ENCODE results near the gene PRDM10.

Gene PRDM10

GRCh38 chr11:129932381-129933067, 70.1 kb downstream of the PRDM10 start:
- Histone ChIP-seq H3K4me1 (ENCODE audit: control insufficient read depth, insufficient read depth, low read length) (peaks cover 22% of the 10 kb centered on the region), H3K9me3 (ENCODE audit: control insufficient read depth, insufficient read depth, low read depth, low read length) (no peaks in the 10 kb centered on the region), H3K27me3 (ENCODE audit: control insufficient read depth, insufficient read depth, low read length) (no peaks in the 10 kb centered on the region), H3K36me3 (ENCODE audit: control insufficient read depth, insufficient read depth, low read length) (peaks cover 34% of the 10 kb centered on the region), H3K27ac (ENCODE audit: low read depth, low read length) (0 out of 2 replicates have a peak overlapping the region, but pooled peaks have one; percentile 7), H3K4me3 (ENCODE audit: low read depth, low read length) (no peak overlapping the region), H3K9ac (ENCODE audit: low read length) (no peak overlapping the region)

- Histone ChIP-seq H3K27me3 (ENCODE audit: control insufficient read depth, insufficient read depth, low read length) (no peaks in the 10 kb centered on the region), H3K36me3 (ENCODE audit: control insufficient read depth, insufficient read depth, low read length) (peaks cover 34% of the 10 kb centered on the region), H3K9me3 (ENCODE audit: control insufficient read depth, insufficient read depth, low read depth, low read length) (no peaks in the 10 kb centered on the region), H3K9ac (ENCODE audit: low read length) (no peak overlapping the region), H3K4me3 (ENCODE audit: low read depth, low read length) (no peak overlapping the region), H3K27ac (ENCODE audit: low read depth, low read length) (no peak overlapping the region), H3K4me1 (ENCODE audit: control insufficient read depth, insufficient read depth, low read length) (peaks cover 11% of the 10 kb centered on the region)
Measured at GRCh38 chr11:129930743-129931142, 71.9 kb downstream of the PRDM10 start.

- peaks cover 7% of the 10 kb centered on the region for H3K4me1 ChIP-seq (ENCODE audit: control insufficient read depth, insufficient read depth, low read length)
- H3K9me3 ChIP-seq (ENCODE audit: control insufficient read depth, insufficient read depth, low read depth, low read length) = no peaks in the 10 kb centered on the region
- H3K36me3 ChIP-seq (ENCODE audit: control insufficient read depth, insufficient read depth, low read length) = peaks cover 34% of the 10 kb centered on the region
- H3K27ac ChIP-seq (ENCODE audit: low read depth, low read length) = no peak overlapping the region
- no peaks in the 10 kb centered on the region for H3K27me3 ChIP-seq (ENCODE audit: control insufficient read depth, insufficient read depth, low read length)
- no peak overlapping the region for H3K9ac ChIP-seq (ENCODE audit: low read length)
- H3K4me3 ChIP-seq (ENCODE audit: low read depth, low read length) = no peak overlapping the region
Measured at GRCh38 chr11:129930296-129930695, 72.3 kb downstream of the PRDM10 start.

GRCh38 chr11:129929721-129930120, 72.9 kb downstream of the PRDM10 start:
- Histone ChIP-seq H3K9me3 (ENCODE audit: control insufficient read depth, insufficient read depth, low read depth, low read length) (no peaks in the 10 kb centered on the region), H3K27ac (ENCODE audit: low read depth, low read length) (no peak overlapping the region), H3K4me1 (ENCODE audit: control insufficient read depth, insufficient read depth, low read length) (peaks cover 3% of the 10 kb centered on the region; the same call in 1 of the 2 replicates), H3K9ac (ENCODE audit: low read length) (no peak overlapping the region), H3K36me3 (ENCODE audit: control insufficient read depth, insufficient read depth, low read length) (peaks cover 38% of the 10 kb centered on the region), H3K27me3 (ENCODE audit: control insufficient read depth, insufficient read depth, low read length) (no peaks in the 10 kb centered on the region), H3K4me3 (ENCODE audit: low read depth, low read length) (no peak overlapping the region)

- Histone ChIP-seq H3K4me3 (ENCODE audit: low read depth, low read length) (no peak overlapping the region), H3K36me3 (ENCODE audit: control insufficient read depth, insufficient read depth, low read length) (peaks cover 43% of the 10 kb centered on the region), H3K27me3 (ENCODE audit: control insufficient read depth, insufficient read depth, low read length) (no peaks in the 10 kb centered on the region), H3K4me1 (ENCODE audit: control insufficient read depth, insufficient read depth, low read length) (peaks cover 3% of the 10 kb centered on the region; the same call in 1 of the 2 replicates), H3K9ac (ENCODE audit: low read length) (no peak overlapping the region), H3K9me3 (ENCODE audit: control insufficient read depth, insufficient read depth, low read depth, low read length) (no peaks in the 10 kb centered on the region), H3K27ac (ENCODE audit: low read depth, low read length) (no peak overlapping the region)
Measured at GRCh38 chr11:129928923-129929692, 73.5 kb downstream of the PRDM10 start.

GRCh38 chr11:129922674-129923073, 80.0 kb downstream of the PRDM10 start:
- no peaks in the 10 kb centered on the region for H3K27me3 ChIP-seq (ENCODE audit: control insufficient read depth, insufficient read depth, low read length)
- H3K9ac ChIP-seq (ENCODE audit: low read length) = no peak overlapping the region
- peaks cover 38% of the 10 kb centered on the region for H3K36me3 ChIP-seq (ENCODE audit: control insufficient read depth, insufficient read depth, low read length)
- peaks cover 3% of the 10 kb centered on the region; the same call in 1 of the 2 replicates for H3K4me1 ChIP-seq (ENCODE audit: control insufficient read depth, insufficient read depth, low read length)
- no peak overlapping the region for H3K27ac ChIP-seq (ENCODE audit: low read depth, low read length)
- no peak overlapping the region for H3K4me3 ChIP-seq (ENCODE audit: low read depth, low read length)
- H3K9me3 ChIP-seq (ENCODE audit: control insufficient read depth, insufficient read depth, low read depth, low read length) = no peaks in the 10 kb centered on the region

- Histone ChIP-seq H3K27ac (ENCODE audit: low read depth, low read length) (no peak overlapping the region), H3K4me1 (ENCODE audit: control insufficient read depth, insufficient read depth, low read length) (no peaks in the 10 kb centered on the region), H3K36me3 (ENCODE audit: control insufficient read depth, insufficient read depth, low read length) (peaks cover 61% of the 10 kb centered on the region), H3K9me3 (ENCODE audit: control insufficient read depth, insufficient read depth, low read depth, low read length) (no peaks in the 10 kb centered on the region), H3K9ac (ENCODE audit: low read length) (no peak overlapping the region), H3K4me3 (ENCODE audit: low read depth, low read length) (no peak overlapping the region), H3K27me3 (ENCODE audit: control insufficient read depth, insufficient read depth, low read length) (no peaks in the 10 kb centered on the region)
Measured at GRCh38 chr11:129918361-129918760, 84.3 kb downstream of the PRDM10 start.

- Histone ChIP-seq H3K4me1 (ENCODE audit: control insufficient read depth, insufficient read depth, low read length) (no peaks in the 10 kb centered on the region), H3K36me3 (ENCODE audit: control insufficient read depth, insufficient read depth, low read length) (peaks cover 54% of the 10 kb centered on the region), H3K27me3 (ENCODE audit: control insufficient read depth, insufficient read depth, low read length) (no peaks in the 10 kb centered on the region), H3K27ac (ENCODE audit: low read depth, low read length) (no peak overlapping the region), H3K4me3 (ENCODE audit: low read depth, low read length) (no peak overlapping the region), H3K9me3 (ENCODE audit: control insufficient read depth, insufficient read depth, low read depth, low read length) (no peaks in the 10 kb centered on the region), H3K9ac (ENCODE audit: low read length) (no peak overlapping the region)
Measured at GRCh38 chr11:129917231-129917630, 85.4 kb downstream of the PRDM10 start.

- no peak overlapping the region for H3K9ac ChIP-seq (ENCODE audit: low read length)
- H3K4me3 ChIP-seq (ENCODE audit: low read depth, low read length) = no peak overlapping the region
- H3K36me3 ChIP-seq (ENCODE audit: control insufficient read depth, insufficient read depth, low read length) = peaks cover 58% of the 10 kb centered on the region
Measured at GRCh38 chr11:129911298-129911697, 91.3 kb downstream of the PRDM10 start.

GRCh38 chr11:129910360-129910759, 92.3 kb downstream of the PRDM10 start:
- no peaks in the 10 kb centered on the region for H3K9me3 ChIP-seq (ENCODE audit: control insufficient read depth, insufficient read depth, low read depth, low read length)
- no peak overlapping the region for H3K9ac ChIP-seq (ENCODE audit: low read length)
- H3K27ac ChIP-seq (ENCODE audit: low read depth, low read length) = no peak overlapping the region
- no peak overlapping the region for H3K4me3 ChIP-seq (ENCODE audit: low read depth, low read length)
- H3K27me3 ChIP-seq (ENCODE audit: control insufficient read depth, insufficient read depth, low read length) = no peaks in the 10 kb centered on the region
- 0 out of 2 replicates have a peak, but pooled peaks cover 5% of the 10 kb centered on the region for H3K4me1 ChIP-seq (ENCODE audit: control insufficient read depth, insufficient read depth, low read length)
- peaks cover 62% of the 10 kb centered on the region for H3K36me3 ChIP-seq (ENCODE audit: control insufficient read depth, insufficient read depth, low read length)

More at GRCh38 chr11:129911298-129911697, 91.3 kb downstream of the PRDM10 start:
- H3K27me3 ChIP-seq (ENCODE audit: control insufficient read depth, insufficient read depth, low read length) = no peaks in the 10 kb centered on the region
- 0 out of 2 replicates have a peak, but pooled peaks cover 5% of the 10 kb centered on the region for H3K4me1 ChIP-seq (ENCODE audit: control insufficient read depth, insufficient read depth, low read length)
- H3K27ac ChIP-seq (ENCODE audit: low read depth, low read length) = no peak overlapping the region
- no peaks in the 10 kb centered on the region for H3K9me3 ChIP-seq (ENCODE audit: control insufficient read depth, insufficient read depth, low read depth, low read length)

- Histone ChIP-seq H3K9me3 (ENCODE audit: control insufficient read depth, insufficient read depth, low read depth, low read length) (no peaks in the 10 kb centered on the region), H3K4me3 (ENCODE audit: low read depth, low read length) (no peak overlapping the region), H3K27me3 (ENCODE audit: control insufficient read depth, insufficient read depth, low read length) (no peaks in the 10 kb centered on the region), H3K4me1 (ENCODE audit: control insufficient read depth, insufficient read depth, low read length) (0 out of 2 replicates have a peak, but pooled peaks cover 2% of the 10 kb centered on the region), H3K36me3 (ENCODE audit: control insufficient read depth, insufficient read depth, low read length) (peaks cover 59% of the 10 kb centered on the region), H3K9ac (ENCODE audit: low read length) (no peak overlapping the region), H3K27ac (ENCODE audit: low read depth, low read length) (no peak overlapping the region)
Measured at GRCh38 chr11:129905402-129905801, 97.2 kb downstream of the PRDM10 start.

Measured in HUES6 (cell line).